CD4-positive, alpha-beta T cell treated with Interleukin-6 for 4 hours (primary cell): ENCODE results near the gene SLC2A6.

Experiments used
- DNase-seq: peaks from one replicate; pipeline ENCODE4 v3.0.0-alpha.2; 2020; ENCODE audit warnings: mixed read lengths

The SLC2A6 gene

GRCh38 chr9:133476036-133476931, 2.6 kb downstream of the SLC2A6 start:
- DNase-seq = no peak

- no peak for DNase-seq
Observed at GRCh38 chr9:133475292-133476012, 3.4 kb downstream of the SLC2A6 start.

GRCh38 chr9:133474853-133475252, 4.0 kb downstream of the SLC2A6 start:
- DNase-seq = no peak

- no peak for DNase-seq
Observed at GRCh38 chr9:133474215-133474614, 4.7 kb downstream of the SLC2A6 start.

GRCh38 chr9:133473743-133474142, 5.2 kb downstream of the SLC2A6 start:
- DNase-seq = no peak

DNA sequence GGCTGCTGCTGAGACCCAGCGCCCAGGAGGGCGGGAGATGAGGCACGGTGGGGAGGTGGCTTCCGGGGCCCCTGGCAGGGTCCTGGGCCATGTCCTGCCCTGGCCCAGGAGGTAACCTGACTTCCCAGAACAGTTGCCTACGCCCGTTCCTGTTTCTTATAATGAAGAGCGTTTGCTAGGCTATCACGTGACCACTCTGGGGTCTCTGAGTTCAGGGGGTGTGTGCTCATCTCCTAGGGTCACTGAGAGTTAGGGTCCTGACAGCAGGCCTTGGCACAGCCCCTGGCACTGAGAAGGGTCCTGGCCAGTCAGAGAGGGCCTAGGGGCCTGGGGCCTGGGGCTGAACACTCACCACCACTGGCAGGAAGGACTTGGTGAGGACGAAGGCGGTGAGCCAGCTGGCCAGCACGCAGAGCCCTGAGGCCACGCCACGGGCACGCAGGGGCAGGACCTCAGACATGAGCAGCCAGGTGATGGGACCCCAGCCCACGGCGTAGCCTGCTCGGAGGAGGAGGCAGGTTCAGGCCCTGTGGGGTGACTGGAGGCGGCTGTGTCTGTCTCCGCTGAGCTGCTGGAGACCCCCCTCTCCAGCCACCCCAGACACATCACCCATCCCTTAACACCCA, 6.0 kb downstream of the SLC2A6 start:
- DNase-seq = no peak

DNA sequence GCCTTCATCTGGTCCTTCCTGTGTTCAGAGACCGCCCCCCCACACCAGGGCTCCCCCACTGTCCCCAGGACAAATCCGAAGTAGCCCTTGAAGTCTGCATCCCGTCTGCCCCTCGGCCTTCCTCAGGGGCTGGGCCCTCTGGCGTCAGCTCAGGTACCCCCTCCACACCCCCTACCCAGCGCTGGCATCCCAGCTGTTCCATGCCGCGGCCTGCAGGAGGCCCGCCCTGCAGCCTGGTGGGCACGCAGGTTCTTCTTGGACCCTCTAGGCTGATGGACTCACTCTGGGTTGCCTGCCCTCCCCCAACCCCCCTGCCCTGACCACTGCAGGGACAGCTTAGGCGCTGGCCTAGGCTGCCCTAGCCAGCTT, 6.6 kb downstream of the SLC2A6 start:
- DNase-seq = no peak

DNA sequence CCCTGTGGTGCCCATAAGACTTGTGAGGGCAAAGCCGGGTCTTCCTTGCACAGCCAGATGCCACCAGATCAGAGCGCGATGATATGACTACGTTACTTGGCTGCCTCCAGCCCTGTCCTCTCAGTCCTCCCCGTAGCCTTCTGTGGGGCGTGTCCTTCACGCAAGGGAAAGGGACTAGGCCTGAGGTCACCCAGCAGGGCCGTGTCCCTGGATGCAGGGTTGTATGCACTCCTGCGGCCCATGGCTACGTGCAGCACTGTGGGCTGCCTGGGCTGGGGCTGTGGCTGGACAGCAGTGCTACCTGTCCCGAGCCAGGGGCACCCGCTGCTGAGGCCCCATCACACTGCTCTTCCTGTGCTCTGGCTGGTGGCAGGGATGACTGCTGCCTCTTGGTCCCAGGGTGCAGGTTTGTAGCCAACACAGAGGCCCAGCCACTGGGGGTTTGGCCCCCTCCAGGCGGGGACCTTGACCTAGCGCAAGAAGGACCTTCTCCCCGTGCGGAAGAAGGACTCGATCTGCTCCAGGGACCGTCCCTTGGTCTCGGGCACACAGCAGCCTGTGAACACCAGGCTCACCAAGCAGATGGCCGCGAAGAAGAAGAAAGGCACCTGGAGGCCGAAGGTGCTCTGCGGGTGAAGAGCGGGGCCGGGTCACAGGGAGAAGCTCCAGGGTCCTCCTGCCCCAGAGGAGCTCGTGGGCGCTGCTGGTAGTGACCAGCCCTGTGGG, 7.2 kb downstream of the SLC2A6 start:
- DNase-seq = no peak

GRCh38 chr9:133470988-133471387, 7.9 kb downstream of the SLC2A6 start:
- no peak for DNase-seq

- no peak for DNase-seq
Observed at GRCh38 chr9:133470427-133470924, 8.4 kb downstream of the SLC2A6 start.

GRCh38 chr9:133468777-133469421, 10.0 kb downstream of the SLC2A6 start:
- no peak for DNase-seq

DNA sequence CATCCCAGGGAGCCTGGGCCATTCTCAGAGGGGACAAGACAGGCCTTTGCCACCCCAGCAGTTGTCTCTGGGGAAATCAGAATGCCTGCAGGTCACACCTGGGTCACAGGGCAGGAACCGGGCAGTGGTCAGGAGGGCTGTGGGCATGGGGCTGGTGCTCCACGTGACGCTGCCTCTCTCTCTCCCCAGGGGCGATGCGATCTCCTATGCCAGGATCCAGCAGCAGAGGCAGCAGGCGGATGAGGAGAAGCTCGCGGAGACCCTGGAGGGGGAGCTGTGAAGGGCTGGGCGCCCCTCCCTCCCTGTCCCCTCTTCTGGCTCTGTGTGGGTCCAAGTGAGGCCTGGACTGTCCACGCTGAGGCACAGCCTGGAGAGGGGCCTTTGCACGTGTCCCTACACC, 10.5 kb downstream of the SLC2A6 start:
- no peak for DNase-seq

- DNase-seq = no peak
Observed at GRCh38 chr9:133467101-133467500, 11.8 kb downstream of the SLC2A6 start.

GRCh38 chr9:133465984-133466383, 12.9 kb downstream of the SLC2A6 start:
- DNase-seq = no peak

- DNase-seq = no peak
Observed at GRCh38 chr9:133464638-133465037, 14.3 kb downstream of the SLC2A6 start.

GRCh38 chr9:133463864-133464615, 14.9 kb downstream of the SLC2A6 start:
- no peak for DNase-seq

GRCh38 chr9:133463234-133463863, 15.6 kb downstream of the SLC2A6 start:
- peak; percentile 15 for DNase-seq

- DNase-seq = no peak
Observed at GRCh38 chr9:133461975-133462374, 16.9 kb downstream of the SLC2A6 start.

GRCh38 chr9:133460405-133461175, 18.3 kb downstream of the SLC2A6 start:
- DNase-seq = no peak
